Keratinocyte (primary cell): ENCODE results near the gene PRAMEF14.
"Not testable (repeated sequence)": the region's sequence is repeated elsewhere in the genome, so short reads cannot be mapped to it uniquely, and the experiment has no call there.

Source experiments
- EZH2 ChIP-seq: IDR thresholded peaks from one replicate; pipeline ENCODE4 v1.6.1; 2012; ENCODE audit warnings: inconsistent platforms, mild to moderate bottlenecking, low read length, moderate library complexity
- TF ChIP-seq, protein P1 (sequence below), 3 experiments: IDR thresholded peaks in 1 of 3; conservative IDR thresholded peaks in 1 of 3; optimal IDR thresholded peaks in 1 of 3; 2 replicates in 2 of 3; 3 replicates in 1 of 3; pipeline versions ENCODE3 to v1.5.1; 2011; ENCODE audit warnings: low read length in 3 of 3, mild to moderate bottlenecking in 3 of 3, moderate library complexity in 2 of 3, control low read depth in 1 of 3, inconsistent platforms in 1 of 3; ENCODE audit not compliant: insufficient read depth in 2 of 3; ENCODE audit errors: extremely low read depth in 1 of 3

DNA sequence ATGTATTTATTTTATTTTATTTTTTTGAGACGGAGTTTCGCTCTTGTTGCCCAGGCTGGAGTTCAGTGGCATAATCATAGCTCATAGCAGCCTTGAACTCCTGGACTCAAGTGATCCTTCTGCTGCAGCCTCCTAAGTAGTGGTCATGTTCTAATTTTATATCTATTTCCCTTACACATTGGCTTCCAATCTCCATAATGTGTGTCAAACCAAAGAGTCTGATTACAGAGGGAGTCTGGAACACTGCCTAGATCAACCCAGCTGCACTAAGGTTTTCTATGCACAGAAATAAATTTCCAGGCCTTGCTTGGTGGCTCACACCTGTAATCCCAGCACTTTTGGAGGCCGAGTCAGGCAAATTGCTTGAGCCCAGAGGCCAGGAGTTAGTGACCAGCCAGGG is 32.0 kb upstream of the PRAMEF14 start:
- TF ChIP-seq, protein P1, sequence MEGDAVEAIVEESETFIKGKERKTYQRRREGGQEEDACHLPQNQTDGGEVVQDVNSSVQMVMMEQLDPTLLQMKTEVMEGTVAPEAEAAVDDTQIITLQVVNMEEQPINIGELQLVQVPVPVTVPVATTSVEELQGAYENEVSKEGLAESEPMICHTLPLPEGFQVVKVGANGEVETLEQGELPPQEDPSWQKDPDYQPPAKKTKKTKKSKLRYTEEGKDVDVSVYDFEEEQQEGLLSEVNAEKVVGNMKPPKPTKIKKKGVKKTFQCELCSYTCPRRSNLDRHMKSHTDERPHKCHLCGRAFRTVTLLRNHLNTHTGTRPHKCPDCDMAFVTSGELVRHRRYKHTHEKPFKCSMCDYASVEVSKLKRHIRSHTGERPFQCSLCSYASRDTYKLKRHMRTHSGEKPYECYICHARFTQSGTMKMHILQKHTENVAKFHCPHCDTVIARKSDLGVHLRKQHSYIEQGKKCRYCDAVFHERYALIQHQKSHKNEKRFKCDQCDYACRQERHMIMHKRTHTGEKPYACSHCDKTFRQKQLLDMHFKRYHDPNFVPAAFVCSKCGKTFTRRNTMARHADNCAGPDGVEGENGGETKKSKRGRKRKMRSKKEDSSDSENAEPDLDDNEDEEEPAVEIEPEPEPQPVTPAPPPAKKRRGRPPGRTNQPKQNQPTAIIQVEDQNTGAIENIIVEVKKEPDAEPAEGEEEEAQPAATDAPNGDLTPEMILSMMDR (optimal IDR thresholded peaks at IDR 0.05 in 1 of 3, IDR thresholded peaks at IDR 0.05 in 1 of 3, conservative IDR thresholded peaks at IDR 0.05 in 1 of 3; ENCODE audit: extremely low read depth in 1 of 3, insufficient read depth in 2 of 3, low read length in 3 of 3) = not testable (repeated sequence)
- TF ChIP-seq EZH2 = not testable (repeated sequence)
